H7 (cell line): ENCODE data around the gene FBXO42. TPM values are rescaled to one million over a fixed set of nuclear protein-coding genes. Genes with fewer than 3 reads are reported as not detected.

Experiments used
- DNase-seq: peaks from one replicate; pipeline ENCODE4 v3.0.0; 2012
- H3K27me3 ChIP-seq: 2 replicates; pipeline ENCODE4 v1.6.0; 2011; ENCODE audit warnings: mild to moderate bottlenecking, low read length; ENCODE audit not compliant: control insufficient read depth, insufficient read depth
- H3K36me3 ChIP-seq: replicated peaks from 2 replicates; pipeline ENCODE4 v1.5.1; 2011; ENCODE audit warnings: low read length; ENCODE audit not compliant: control insufficient read depth, insufficient read depth
- H3K4me3 ChIP-seq: 2 replicates; pipeline ENCODE4 v1.5.1; 2011; ENCODE audit warnings: low read depth, mild to moderate bottlenecking, control low read depth, low read length, moderate library complexity; ENCODE audit not compliant: insufficient read depth
- total RNA-seq: library from RNA; depleted of rRNA; stranded (reverse); fragments of >200 nt; shearing (Covaris generic); gene quantifications from 2 replicates; pipeline ENCODE4 v1.2.3, GENCODE V29; 2014

The FBXO42 gene
- total RNA-seq, 1 experiment from 2014 or later: 40.4 TPM

GRCh38 chr1:16209847-16210407 lies 142.4 kb downstream of the FBXO42 start:
- DNase-seq: no peak
- peaks cover 14% of the 10 kb centered on the region; the same call in 1 of the 2 replicates for H3K27me3 ChIP-seq
- H3K4me3 ChIP-seq: no peak overlapping the region
- H3K36me3 ChIP-seq: peaks cover under 1% of the 10 kb centered on the region; the same call in 1 of the 2 replicates

GRCh38 chr1:16209132-16209846 lies 143.0 kb downstream of the FBXO42 start:
- H3K36me3 ChIP-seq: peaks cover 4% of the 10 kb centered on the region
- peaks cover 14% of the 10 kb centered on the region; the same call in 1 of the 2 replicates for H3K27me3 ChIP-seq
- H3K4me3 ChIP-seq: no peak overlapping the region
- DNase-seq: no peak

GRCh38 chr1:16208270-16208987 lies 143.9 kb downstream of the FBXO42 start:
- no peak overlapping the region for H3K4me3 ChIP-seq
- H3K27me3 ChIP-seq: peaks cover 14% of the 10 kb centered on the region; the same call in 1 of the 2 replicates
- peaks cover 10% of the 10 kb centered on the region for H3K36me3 ChIP-seq
- DNase-seq: no peak

GRCh38 chr1:16207318-16208269 lies 144.7 kb downstream of the FBXO42 start:
- H3K27me3 ChIP-seq: peaks cover 14% of the 10 kb centered on the region; the same call in 1 of the 2 replicates
- peak; percentile 68 for DNase-seq
- H3K4me3 ChIP-seq: peak overlapping the region; percentile 68
- H3K36me3 ChIP-seq: peaks cover 12% of the 10 kb centered on the region

- Histone ChIP-seq H3K27me3 (peaks cover 14% of the 10 kb centered on the region; the same call in 1 of the 2 replicates), H3K4me3 (peak overlapping the region; percentile 68), H3K36me3 (peaks cover 12% of the 10 kb centered on the region)
- peak; percentile 99 for DNase-seq
Measured at GRCh38 chr1:16206547-16207317, 145.5 kb downstream of the FBXO42 start.

- Histone ChIP-seq H3K27me3 (peaks cover 14% of the 10 kb centered on the region; the same call in 1 of the 2 replicates), H3K36me3 (peaks cover 12% of the 10 kb centered on the region), H3K4me3 (peak overlapping the region; percentile 62)
- no peak for DNase-seq
Measured at GRCh38 chr1:16205891-16206546, 146.3 kb downstream of the FBXO42 start.

GRCh38 chr1:16205334-16205671 lies 147.0 kb downstream of the FBXO42 start:
- peaks cover 14% of the 10 kb centered on the region; the same call in 1 of the 2 replicates for H3K27me3 ChIP-seq
- peaks cover 12% of the 10 kb centered on the region for H3K36me3 ChIP-seq
- no peak overlapping the region for H3K4me3 ChIP-seq
- no peak for DNase-seq

GRCh38 chr1:16204634-16205333 lies 147.5 kb downstream of the FBXO42 start:
- Histone ChIP-seq H3K27me3 (peaks cover 14% of the 10 kb centered on the region; the same call in 1 of the 2 replicates), H3K36me3 (peaks cover 12% of the 10 kb centered on the region), H3K4me3 (no peak overlapping the region)
- peak; percentile 87 for DNase-seq

GRCh38 chr1:16204216-16204615 lies 148.1 kb downstream of the FBXO42 start:
- Histone ChIP-seq H3K4me3 (no peak overlapping the region), H3K27me3 (peaks cover 14% of the 10 kb centered on the region; the same call in 1 of the 2 replicates), H3K36me3 (peaks cover 12% of the 10 kb centered on the region)
- DNase-seq: no peak

- Histone ChIP-seq H3K4me3 (no peak overlapping the region), H3K27me3 (peaks cover 14% of the 10 kb centered on the region; the same call in 1 of the 2 replicates), H3K36me3 (peaks cover 14% of the 10 kb centered on the region)
- DNase-seq: no peak
Measured at GRCh38 chr1:16203550-16203949, 148.7 kb downstream of the FBXO42 start.

- Histone ChIP-seq H3K4me3 (no peak overlapping the region), H3K27me3 (peaks cover 6% of the 10 kb centered on the region; the same call in 1 of the 2 replicates), H3K36me3 (peaks cover 14% of the 10 kb centered on the region)
- DNase-seq: no peak
Measured at GRCh38 chr1:16202281-16203210, 149.7 kb downstream of the FBXO42 start.

GRCh38 chr1:16199700-16200099 lies 152.6 kb downstream of the FBXO42 start:
- DNase-seq: no peak
- H3K36me3 ChIP-seq: peaks cover 13% of the 10 kb centered on the region

More at GRCh38 chr1:16199700-16200099, 152.6 kb downstream of the FBXO42 start:
- Histone ChIP-seq H3K4me3 (no peak overlapping the region), H3K27me3 (no peaks in the 10 kb centered on the region)
